GM18858 (cell line): ENCODE data around the gene LETMD1.

Experiments used
- ATAC-seq: cut with Tn5 transposase; IDR thresholded peaks from one replicate; pipeline ENCODE4 v1.9.1; 2021; ENCODE audit not compliant: unreplicated experiment

Gene LETMD1

GRCh38 chr12:51025338-51025835 lies 22.7 kb upstream of the LETMD1 start:
- no peak for ATAC-seq

DNA sequence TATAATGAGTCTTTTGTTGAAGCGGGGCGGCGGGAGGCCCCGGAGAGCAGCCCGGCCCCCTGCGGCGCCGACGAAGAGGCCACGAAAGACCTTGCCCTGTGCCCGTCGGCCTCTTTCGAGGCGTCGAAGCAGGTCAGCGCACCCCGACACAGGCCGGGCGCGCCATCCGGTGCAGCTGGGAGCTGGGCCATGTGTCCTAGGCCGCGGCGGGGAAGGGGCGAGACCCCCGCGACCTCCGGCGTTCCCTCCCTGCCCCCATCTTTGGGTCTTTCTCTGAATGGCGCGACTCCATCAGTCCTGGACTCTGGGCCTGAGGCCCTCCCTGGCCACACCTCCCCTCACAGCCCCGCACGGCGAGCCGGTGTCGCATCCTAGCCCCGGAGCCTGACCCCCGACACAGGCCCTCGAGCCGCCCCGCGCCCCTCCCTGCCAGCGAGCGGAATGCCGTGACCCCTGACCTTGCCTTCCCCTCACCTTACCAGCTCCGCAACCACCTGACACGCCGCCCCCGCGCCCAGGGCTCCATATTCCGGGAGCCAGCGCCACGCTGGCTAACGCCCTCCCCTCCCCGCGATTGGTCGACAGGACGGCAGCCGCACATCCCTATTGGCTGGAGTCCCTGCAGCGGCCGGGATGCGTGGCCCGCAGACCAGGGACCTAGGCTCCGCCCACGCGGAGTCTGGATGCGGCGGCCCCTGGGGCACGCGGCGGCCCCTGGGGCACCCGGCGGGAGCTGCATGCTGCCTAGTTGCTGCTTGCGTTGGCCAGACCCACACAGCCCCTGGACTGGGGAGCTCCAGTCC lies 22.1 kb upstream of the LETMD1 start, which contains the start of gene SLC11A2:
Gene SLC11A2, minus strand, starts transcription at position 549 of the 803 bp plus-strand sequence. CDS start 15,656 bp downstream, outside the sequence.
- peak; percentile 70 for ATAC-seq

DNA sequence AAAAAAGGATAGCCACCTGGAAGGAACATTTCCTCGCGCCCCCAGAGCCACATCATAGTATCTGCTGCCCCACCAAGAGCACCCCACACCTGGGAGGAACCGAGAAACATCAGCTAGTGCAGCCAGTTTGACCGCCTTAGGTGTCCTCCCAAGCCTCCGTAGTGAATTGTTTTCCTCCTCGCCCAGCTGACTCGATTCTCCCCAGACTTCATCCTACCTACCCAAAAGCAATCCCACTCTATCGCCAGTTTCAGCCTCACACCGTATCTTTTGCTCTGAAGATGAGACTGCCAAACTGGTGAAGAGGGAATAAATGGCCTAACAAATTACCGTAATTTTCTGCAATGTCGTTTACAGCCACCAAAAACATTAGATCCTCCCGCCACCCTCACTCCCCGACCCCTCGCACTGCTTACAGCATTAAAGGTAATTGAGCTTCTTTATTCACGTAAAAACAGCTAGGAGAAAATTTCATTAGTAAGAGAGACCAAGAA lies 20.7 kb upstream of the LETMD1 start:
- ATAC-seq, result no peak

GRCh38 chr12:51028126-51028812 lies 19.9 kb upstream of the LETMD1 start:
- ATAC-seq, result no peak

DNA sequence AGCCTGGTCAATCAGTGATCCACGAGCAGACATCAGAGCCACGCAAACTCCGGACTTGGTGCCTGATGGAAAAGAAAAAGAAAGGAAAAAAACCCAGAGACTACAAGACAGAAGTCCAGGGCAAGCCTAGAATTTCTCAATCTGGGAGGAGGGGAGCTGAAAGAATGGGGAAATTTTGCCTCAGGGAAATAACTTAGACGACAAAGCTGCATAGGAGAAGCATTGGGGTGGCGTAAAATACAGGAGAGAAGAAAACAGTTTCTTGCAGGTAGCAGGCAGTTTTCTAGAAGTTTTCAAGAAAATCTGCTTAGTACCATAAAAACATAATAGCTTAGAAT lies 19.3 kb upstream of the LETMD1 start:
- no peak for ATAC-seq

DNA sequence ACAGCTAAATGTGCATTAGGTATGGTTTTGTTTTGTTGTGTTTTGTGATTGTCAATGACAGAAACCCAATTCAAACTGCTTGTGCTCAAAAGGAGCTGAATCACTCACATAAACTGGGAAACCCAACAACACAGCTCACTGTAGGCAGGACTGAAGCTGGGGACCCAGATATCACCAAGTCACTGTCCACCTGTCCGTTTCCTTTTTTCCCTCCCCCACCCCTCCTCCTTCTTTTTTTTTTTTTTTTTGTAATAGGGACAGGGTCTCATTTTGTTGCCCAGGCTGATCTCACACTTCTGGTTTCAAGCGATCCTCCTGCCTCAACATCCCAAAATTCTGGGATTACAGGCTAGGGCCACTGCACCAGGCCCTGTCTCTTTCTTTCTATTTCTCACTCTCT lies 15.1 kb upstream of the LETMD1 start:
- no peak for ATAC-seq

DNA sequence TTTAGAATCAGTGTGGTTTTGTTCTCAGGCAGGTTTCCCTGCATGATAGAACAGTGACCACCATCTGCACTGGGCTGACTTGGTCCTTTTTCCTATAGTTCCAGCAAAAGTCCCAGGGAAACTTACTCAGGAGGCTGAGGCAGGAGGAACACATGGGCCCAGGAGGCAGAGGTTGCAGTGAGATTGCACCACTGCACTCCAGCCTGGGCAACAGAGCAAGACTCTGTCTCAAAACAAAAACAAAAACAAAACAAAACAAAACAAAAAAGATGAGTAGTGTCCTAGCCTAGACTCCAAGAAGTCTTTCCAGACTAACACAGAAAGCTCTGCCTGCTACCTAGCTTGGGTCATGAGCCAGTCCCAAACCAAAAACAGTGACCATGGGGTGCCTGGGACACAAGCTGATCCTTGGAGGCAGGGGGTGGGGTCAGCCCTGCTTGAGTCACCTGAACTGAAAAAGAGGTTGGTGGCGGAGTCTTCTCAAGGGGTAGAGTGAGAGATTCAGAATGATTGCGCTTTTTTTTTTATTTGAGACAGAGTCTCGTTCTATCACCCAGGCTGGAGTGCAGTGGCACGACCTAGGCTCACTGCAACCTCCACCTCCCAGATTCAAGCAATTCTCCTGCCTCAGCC lies 14.6 kb upstream of the LETMD1 start:
- ATAC-seq, result no peak

DNA sequence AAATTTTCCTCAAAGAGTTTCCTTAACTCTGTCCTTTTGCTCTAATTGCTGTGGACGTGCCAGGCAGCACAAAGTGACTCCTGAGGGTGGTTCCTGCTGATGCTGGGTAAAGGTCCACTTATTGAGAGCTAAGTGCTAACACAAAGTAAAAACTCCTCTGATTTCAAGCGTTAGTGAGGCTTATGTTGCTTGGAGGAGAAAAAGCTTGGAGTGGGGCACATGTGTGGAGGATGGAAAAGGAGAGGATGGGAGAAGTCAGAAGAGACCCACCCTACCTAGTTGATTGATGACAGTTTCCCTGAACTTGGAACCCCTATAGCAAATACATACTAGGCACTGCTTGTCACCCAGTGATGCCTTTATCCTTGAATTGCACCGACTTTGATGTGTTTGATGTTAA lies 11.8 kb upstream of the LETMD1 start:
- ATAC-seq, result no peak

- no peak for ATAC-seq
Measured at GRCh38 chr12:51048661-51049251, 629 bp downstream of the LETMD1 start.

- no peak for ATAC-seq
Measured at GRCh38 chr12:51049525-51049924, 1.4 kb downstream of the LETMD1 start.

DNA sequence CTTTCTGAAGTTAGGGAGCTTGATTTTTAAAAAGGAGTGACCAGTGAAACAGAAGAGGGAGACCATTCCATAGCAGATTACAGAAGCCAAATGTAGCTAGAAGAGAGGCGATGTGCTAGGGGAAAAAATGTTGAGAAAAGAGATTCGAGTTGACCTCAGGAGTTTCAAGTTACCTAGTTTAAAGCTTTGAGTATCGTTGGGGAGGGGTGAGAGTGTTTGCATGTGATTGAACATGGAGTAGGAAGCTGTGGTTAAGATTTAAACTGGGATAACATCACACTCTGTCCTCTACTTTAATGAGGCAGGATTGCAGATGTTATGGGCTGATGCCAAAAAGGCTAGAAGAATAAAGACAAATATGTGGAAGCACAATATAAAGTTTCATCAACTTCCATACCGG lies 3.7 kb downstream of the LETMD1 start:
- ATAC-seq, result no peak

DNA sequence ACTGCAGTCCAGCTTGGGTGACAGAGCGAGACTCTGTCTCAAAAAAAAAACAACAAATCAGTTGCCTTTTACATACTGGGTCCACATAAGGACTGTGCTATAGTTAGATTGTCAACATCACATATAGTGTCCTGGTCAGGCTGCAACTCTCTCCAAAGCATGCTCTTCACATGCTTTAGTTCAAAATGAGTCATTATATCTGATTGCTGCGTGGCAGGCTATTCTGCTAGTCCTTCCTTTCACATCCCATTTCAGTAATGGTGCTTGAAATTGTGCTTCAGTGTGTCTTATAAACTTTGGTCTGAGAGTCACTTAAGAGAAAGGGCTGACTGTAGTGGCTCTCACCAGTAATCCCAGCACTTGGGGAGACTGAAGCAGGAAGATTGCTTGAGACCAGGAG lies 6.9 kb downstream of the LETMD1 start:
- ATAC-seq, result no peak

GRCh38 chr12:51056242-51056641 lies 8.1 kb downstream of the LETMD1 start:
- no peak for ATAC-seq

DNA sequence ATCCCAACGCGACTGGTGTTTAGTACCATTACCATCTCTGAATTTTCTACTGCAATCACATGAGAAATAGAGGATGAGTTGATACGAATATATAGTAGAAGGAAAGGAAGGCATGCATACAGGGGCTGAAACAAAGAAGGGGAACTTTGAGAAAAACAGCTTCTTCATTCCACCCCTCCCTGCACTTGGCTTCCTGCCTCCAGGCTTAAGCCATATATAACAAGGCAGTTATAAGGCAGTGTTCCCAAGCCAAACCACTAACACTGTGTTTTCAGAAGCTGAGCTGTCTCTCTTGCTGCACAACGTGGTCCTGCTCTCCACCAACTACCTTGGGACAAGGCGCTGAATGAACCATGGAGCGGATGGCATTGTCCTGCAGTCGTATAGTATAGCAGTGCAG lies 11.0 kb downstream of the LETMD1 start:
- no peak for ATAC-seq

DNA sequence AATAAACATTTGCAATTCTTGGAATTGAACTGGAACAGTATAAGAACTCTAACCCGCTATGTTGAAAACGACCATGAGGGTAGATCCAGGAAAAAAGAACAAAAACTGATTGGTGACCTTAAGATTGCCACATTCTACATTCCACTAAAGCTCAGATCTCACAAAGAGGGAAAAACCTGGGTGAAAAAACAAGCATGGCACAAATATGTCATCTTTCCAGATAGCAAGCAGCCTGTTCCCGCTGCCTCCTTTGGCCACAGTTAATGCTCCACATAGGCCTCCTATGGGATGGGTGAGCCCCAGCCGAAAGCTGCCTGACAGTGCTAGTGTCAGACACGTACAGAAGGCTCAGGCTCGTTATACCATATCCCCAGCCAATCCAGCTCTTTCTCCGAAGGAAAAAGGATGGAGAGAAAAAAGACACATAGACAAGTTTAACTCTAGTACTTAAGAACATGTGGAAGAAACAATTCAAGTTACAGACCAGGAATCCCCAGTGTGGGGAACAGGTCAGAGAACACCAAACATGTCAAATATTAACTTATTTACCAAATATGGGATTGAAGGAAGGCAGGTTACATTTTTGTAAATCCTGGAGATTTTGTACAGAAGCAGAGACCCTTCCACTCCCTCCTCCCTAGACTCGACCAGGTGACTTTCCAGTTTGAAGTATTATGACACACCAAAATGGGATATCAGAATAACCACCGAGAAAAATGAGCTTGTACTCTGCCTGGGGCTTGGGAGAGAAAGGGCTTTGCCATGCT lies 14.7 kb downstream of the LETMD1 start:
- ATAC-seq, result no peak

DNA sequence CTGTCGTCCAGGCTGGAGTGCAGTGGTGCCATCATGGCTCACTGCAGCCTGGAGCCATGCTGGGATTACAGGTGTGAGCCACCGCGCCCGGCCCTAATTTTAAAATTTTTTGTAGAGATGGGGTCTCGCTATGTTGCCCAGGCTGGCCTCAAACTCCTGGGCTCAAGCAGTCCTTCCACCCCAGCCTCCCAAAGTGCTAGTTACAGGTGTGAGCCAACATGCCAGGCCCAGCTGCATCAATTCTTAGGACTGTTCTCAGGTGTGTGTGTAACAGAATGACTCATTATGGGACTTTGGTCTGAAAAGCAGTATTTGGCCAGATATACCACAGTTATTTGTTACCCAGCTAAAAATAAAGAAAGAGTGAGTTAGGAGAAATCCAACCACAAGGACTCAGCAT lies 17.4 kb downstream of the LETMD1 start:
- ATAC-seq, result no peak

GRCh38 chr12:51067229-51067628 lies 19.1 kb downstream of the LETMD1 start:
- ATAC-seq, result no peak

DNA sequence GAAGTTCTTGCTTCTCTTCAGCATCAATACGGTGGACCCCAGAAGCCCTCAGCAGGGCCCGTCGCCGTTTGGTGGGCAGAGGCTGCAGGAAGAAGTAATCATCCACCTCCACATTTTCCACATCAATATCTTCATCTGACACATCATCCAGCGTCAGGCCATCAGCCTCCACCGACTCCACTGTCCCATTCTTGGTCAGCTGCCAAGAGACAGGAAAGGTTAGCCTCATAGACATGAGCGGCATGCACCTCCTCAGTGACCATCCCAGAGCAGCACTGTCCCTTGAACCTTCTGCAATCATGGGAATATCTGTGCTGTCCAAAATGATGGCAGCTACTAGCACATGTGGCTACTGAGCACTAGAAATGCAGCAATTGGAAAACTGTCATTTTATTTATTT lies 19.6 kb downstream of the LETMD1 start:
- ATAC-seq, result no peak

GRCh38 chr12:51070004-51070403 lies 21.9 kb downstream of the LETMD1 start:
- ATAC-seq, result no peak

GRCh38 chr12:51071663-51072062 lies 23.5 kb downstream of the LETMD1 start:
- no peak for ATAC-seq

DNA sequence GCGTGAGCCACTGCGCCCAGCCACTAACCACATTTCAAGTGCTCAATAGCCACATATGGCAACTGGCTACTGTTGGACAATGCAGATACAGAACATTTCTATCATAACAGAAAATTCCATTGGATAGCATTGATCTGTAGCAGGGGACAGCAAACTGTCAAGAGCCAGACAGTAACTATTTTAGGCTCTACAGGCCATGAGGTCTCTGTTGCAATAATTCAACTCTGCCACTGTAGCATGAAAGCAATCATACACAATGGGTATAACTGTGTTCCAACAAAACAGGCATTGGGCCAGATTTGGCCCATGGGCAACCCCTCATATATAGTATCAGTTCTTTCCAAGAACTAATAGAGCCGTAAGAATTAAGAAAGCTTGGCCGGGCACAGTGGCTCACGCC lies 27.3 kb downstream of the LETMD1 start:
- ATAC-seq, result no peak
